HCT116 (cell line): ENCODE data around the gene HPS5. TPM values are rescaled to one million over a fixed set of nuclear protein-coding genes. Genes with fewer than 3 reads are reported as not detected.

Source experiments
- ATAC-seq: fragments of 200-7000 bp; cut with Tn5 transposase; 2 replicates; pipeline ENCODE4 v1.9.1; 2020; ENCODE audit warnings: mild to moderate bottlenecking, moderate library complexity
- BruUV-seq: library from RNA; stranded (reverse); fragments of 400-500 nt; replicated peaks from 2 replicates; lab custom pipeline; 2021; lab: Mats Ljungman, UMichigan
- CTCF ChIA-PET: fragments of 300-600 bp; sonication (Branson Sonifier 250); formaldehyde crosslinking; loops from one replicate; lab custom pipeline; 2021; ENCODE audit warnings: antibody characterized with exemption; lab: Charles Lee
- POLR2A ChIA-PET: fragments of 300-600, 350-600 bp; sonication (Branson Sonifier 250); formaldehyde crosslinking; loops from one replicate; lab custom pipeline; 2021; ENCODE audit warnings: antibody characterized with exemption; lab: Charles Lee
- RAD21 ChIA-PET, 2 experiments: fragments of 300-600 bp; sonication (Branson Sonifier 250); formaldehyde crosslinking; loops; one replicate each; lab custom pipeline; 2023; ENCODE audit warnings: low total read pairs in 2 of 2; ENCODE audit not compliant: uncharacterized antibody in 2 of 2, unreplicated experiment in 2 of 2, low non-redundant PET in 1 of 2; lab: Charles Lee
- DNase-seq: peaks from one replicate; pipeline ENCODE4 v3.0.0-alpha.2; 2010; ENCODE audit warnings: low read depth, low spot score
- H2AFZ ChIP-seq: fragments of 200-600 bp; shearing (Covaris generic), sonication (generic); 2 replicates; pipeline ENCODE4 v1.6.1; 2017; ENCODE audit warnings: low read depth, mixed run types, mixed read lengths, antibody characterized with exemption, low read length; ENCODE audit not compliant: poor library complexity, severe bottlenecking
- H3K27ac ChIP-seq: 2 replicates; pipeline ENCODE4 v1.5.1; 2012; ENCODE audit warnings: low read depth, low read length
- H3K27me3 ChIP-seq: fragments of 200-600 bp; sonication (generic); 2 replicates; pipeline ENCODE4 v1.6.1; 2016; ENCODE audit warnings: mixed run types, low read length, mixed read lengths; ENCODE audit not compliant: insufficient read depth
- H3K36me3 ChIP-seq, 2 experiments: fragments of 200-500 bp in 1 of 2; fragments of 200-600 bp in 1 of 2; sonication (Bioruptor generic) in 1 of 2; sonication (generic) in 1 of 2; 2 replicates each; pipeline versions ENCODE4 v1.5.1 to v1.6.1; 2014 to 2016; ENCODE audit warnings: low read length in 2 of 2, inconsistent platforms in 1 of 2, mixed read lengths in 1 of 2, mixed run types in 1 of 2; ENCODE audit not compliant: insufficient read depth in 2 of 2, control insufficient read depth in 1 of 2
- H3K4me1 ChIP-seq, 2 experiments: fragments of 200-600 bp in 1 of 2; sonication (generic) in 1 of 2; 2 replicates each; pipeline versions ENCODE4 v1.5.1 to v1.6.1; 2012 to 2017; ENCODE audit warnings: low read length in 2 of 2, inconsistent platforms in 1 of 2, mild to moderate bottlenecking in 1 of 2, mixed read lengths in 1 of 2, mixed run types in 1 of 2, moderate library complexity in 1 of 2; ENCODE audit not compliant: insufficient read depth in 2 of 2, control insufficient read depth in 1 of 2
- H3K4me2 ChIP-seq: fragments of 200-600 bp; sonication (generic); 2 replicates; pipeline ENCODE4 v1.6.1; 2017; ENCODE audit warnings: mixed run types, low read length, mixed read lengths
- H3K4me3 ChIP-seq, 2 experiments: fragments of 200-600 bp in 1 of 2; sonication (generic) in 1 of 2; replicated peaks in 1 of 2; 2 replicates each; pipeline ENCODE4 v1.5.1; 2011 to 2016; ENCODE audit warnings: low read length in 2 of 2, control low read depth in 1 of 2, low read depth in 1 of 2, mild to moderate bottlenecking in 1 of 2, mixed read lengths in 1 of 2, mixed run types in 1 of 2
- H3K79me2 ChIP-seq: fragments of 200-600 bp; sonication (generic); 2 replicates; pipeline ENCODE4 v1.6.1; 2017; ENCODE audit warnings: mild to moderate bottlenecking, mixed run types, low read length, moderate library complexity, mixed read lengths; ENCODE audit not compliant: insufficient read depth
- H3K9ac ChIP-seq: fragments of 200-600 bp; sonication (generic); 2 replicates; pipeline ENCODE4 v1.6.1; 2016; ENCODE audit warnings: low read length, mixed read lengths
- H3K9me2 ChIP-seq: fragments of 200-600 bp; sonication (generic), shearing (Covaris generic); 2 replicates; pipeline ENCODE4 v1.6.1; 2017; ENCODE audit warnings: mixed run types, mild to moderate bottlenecking, moderate library complexity; ENCODE audit not compliant: insufficient read depth
- H3K9me3 ChIP-seq, 2 experiments: fragments of 200-500 bp in 1 of 2; fragments of 200-600 bp in 1 of 2; sonication (Bioruptor generic) in 1 of 2; sonication (generic) in 1 of 2; 2 replicates each; pipeline ENCODE4 v1.6.1; 2014 to 2017; ENCODE audit warnings: low read length in 2 of 2, mixed read lengths in 2 of 2, inconsistent platforms in 1 of 2, low read depth in 1 of 2, mild to moderate bottlenecking in 1 of 2, mixed run types in 1 of 2, moderate library complexity in 1 of 2; ENCODE audit not compliant: control insufficient read depth in 1 of 2, insufficient read depth in 1 of 2
- H4K20me1 ChIP-seq: fragments of 200-600 bp; sonication (generic), shearing (Covaris generic); 2 replicates; pipeline ENCODE4 v1.6.1; 2017; ENCODE audit warnings: mixed run types, mild to moderate bottlenecking, moderate library complexity; ENCODE audit not compliant: insufficient read depth
- CBX3 ChIP-seq: IDR thresholded peaks from 2 replicates; pipeline ENCODE4 v1.6.1; 2012; ENCODE audit warnings: low read depth
- EZH2 ChIP-seq: fragments of 200-600 bp; sonication (generic); IDR thresholded peaks from 2 replicates; pipeline ENCODE4 v1.6.1; 2017; ENCODE audit warnings: antibody characterized with exemption, mixed run types
- FOSL1 ChIP-seq: IDR thresholded peaks from 2 replicates; pipeline ENCODE4 v1.6.1; 2012; ENCODE audit warnings: low read depth
- JUND ChIP-seq: IDR thresholded peaks from 2 replicates; pipeline ENCODE4 v1.6.1; 2012
- MAX ChIP-seq: IDR thresholded peaks from 2 replicates; pipeline ENCODE4 v1.6.1; 2012
- RAD21 ChIP-seq: IDR thresholded peaks from 2 replicates; pipeline ENCODE4 v1.6.1; 2012; ENCODE audit warnings: low read depth, mild to moderate bottlenecking
- SIN3A ChIP-seq: IDR thresholded peaks from 2 replicates; pipeline ENCODE4 v1.6.1; 2012; ENCODE audit warnings: low read depth
- SP1 ChIP-seq: IDR thresholded peaks from 2 replicates; pipeline ENCODE4 v1.6.1; 2012; ENCODE audit warnings: low read depth
- ZNF274 ChIP-seq: fragments of 200-500 bp; sonication (Bioruptor generic); IDR thresholded peaks from 2 replicates; pipeline ENCODE4 v1.6.1; 2014; ENCODE audit warnings: mild to moderate bottlenecking, low read depth, low read length, inconsistent platforms
- intact Hi-C: fragments of 100-400 bp; cut with micrococcal nuclease; formaldehyde crosslinking; loops from 2 replicates; pipeline ENCODE4 v1.10.0; 2022
- total RNA-seq: library from RNA; stranded (reverse); gene quantifications from one replicate; pipeline ENCODE4 v1.2.1, GENCODE V29; 2021; ENCODE audit not compliant: unreplicated experiment
- TF ChIP-seq, protein P1 (sequence below): IDR thresholded peaks from 2 replicates; pipeline ENCODE4 v1.6.1; 2011; ENCODE audit warnings: mild to moderate bottlenecking, low read length, moderate library complexity; ENCODE audit not compliant: insufficient replicate concordance; ENCODE audit errors: extremely low read depth
- TF ChIP-seq, protein P2 (sequence below): IDR thresholded peaks from 2 replicates; pipeline ENCODE4 v1.6.1; 2012

HPS5 gene
- total RNA-seq, 1 experiment from 2014 or later, result 19.6 TPM

GRCh38 chr11:18358646-18359045 lies 36.7 kb upstream of the HPS5 start:
- Histone ChIP-seq H3K9me2 (no peaks in the 10 kb centered on the region), H3K79me2 (no peaks in the 10 kb centered on the region), H3K27ac (no peak overlapping the region), H3K9me3 (no peaks in the 10 kb centered on the region), H3K4me3 (no peak overlapping the region), H3K36me3 (peaks cover 25 to 43% of the 10 kb centered on the region in 2 experiments), H3K4me1 (no peaks in the 10 kb centered on the region), H3K9ac (no peak overlapping the region), H4K20me1 (no peaks in the 10 kb centered on the region), H3K27me3 (no peaks in the 10 kb centered on the region), H2AFZ (no peak overlapping the region), H3K4me2 (no peak overlapping the region)
- BruUV-seq, result no TSS peak
- ChIA-PET POLR2A (interaction anchor here (1.4 kb wide), 1 partner anchor 36 kb away, joined by 3 read pairs; the partner anchor contains the start of gene LDHA), CTCF (no interaction called here), RAD21 (no interaction called here)
- no peak for DNase-seq
- ATAC-seq, result no peak
- no peak for TF ChIP-seq EZH2
- no peak for TF ChIP-seq JUND
- TF ChIP-seq, protein P1, sequence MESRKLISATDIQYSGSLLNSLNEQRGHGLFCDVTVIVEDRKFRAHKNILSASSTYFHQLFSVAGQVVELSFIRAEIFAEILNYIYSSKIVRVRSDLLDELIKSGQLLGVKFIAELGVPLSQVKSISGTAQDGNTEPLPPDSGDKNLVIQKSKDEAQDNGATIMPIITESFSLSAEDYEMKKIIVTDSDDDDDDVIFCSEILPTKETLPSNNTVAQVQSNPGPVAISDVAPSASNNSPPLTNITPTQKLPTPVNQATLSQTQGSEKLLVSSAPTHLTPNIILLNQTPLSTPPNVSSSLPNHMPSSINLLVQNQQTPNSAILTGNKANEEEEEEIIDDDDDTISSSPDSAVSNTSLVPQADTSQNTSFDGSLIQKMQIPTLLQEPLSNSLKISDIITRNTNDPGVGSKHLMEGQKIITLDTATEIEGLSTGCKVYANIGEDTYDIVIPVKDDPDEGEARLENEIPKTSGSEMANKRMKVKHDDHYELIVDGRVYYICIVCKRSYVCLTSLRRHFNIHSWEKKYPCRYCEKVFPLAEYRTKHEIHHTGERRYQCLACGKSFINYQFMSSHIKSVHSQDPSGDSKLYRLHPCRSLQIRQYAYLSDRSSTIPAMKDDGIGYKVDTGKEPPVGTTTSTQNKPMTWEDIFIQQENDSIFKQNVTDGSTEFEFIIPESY, result no peak
- TF ChIP-seq SIN3A, result no peak
- intact Hi-C loops, result no loop called here

- no TSS peak for BruUV-seq
- DNase-seq (no peak), ATAC-seq (no peak)
- no peaks in the 10 kb centered on the region for H3K27me3 ChIP-seq
- no peak overlapping the region for H3K4me3 ChIP-seq
- no peak overlapping the region for H3K27ac ChIP-seq
- H3K9me3 ChIP-seq, result no peaks in the 10 kb centered on the region
- no peak overlapping the region for H2AFZ ChIP-seq
- H4K20me1 ChIP-seq, result 0 out of 2 replicates have a peak, but pooled peaks cover 4% of the 10 kb centered on the region
- no peak overlapping the region for H3K9ac ChIP-seq
- intact Hi-C loops, result no loop called here
- H3K4me2 ChIP-seq, result no peak overlapping the region
- ChIA-PET RAD21 (no interaction called here), CTCF (no interaction called here), POLR2A (no interaction called here)
- peaks cover 19% of the 10 kb centered on the region in 2 experiments for H3K36me3 ChIP-seq
- H3K9me2 ChIP-seq, result no peaks in the 10 kb centered on the region
- 0 out of 4 replicates have a peak, but pooled peaks cover 0 to 3% of the 10 kb centered on the region in 2 experiments for H3K4me1 ChIP-seq
- H3K79me2 ChIP-seq, result no peaks in the 10 kb centered on the region
- TF ChIP-seq EZH2, result no peak
- no peak for TF ChIP-seq ZNF274
- TF ChIP-seq SP1, result no peak
- TF ChIP-seq MAX, result no peak
- no peak for TF ChIP-seq CBX3
- TF ChIP-seq, protein P1, result no peak
- TF ChIP-seq, protein P2, sequence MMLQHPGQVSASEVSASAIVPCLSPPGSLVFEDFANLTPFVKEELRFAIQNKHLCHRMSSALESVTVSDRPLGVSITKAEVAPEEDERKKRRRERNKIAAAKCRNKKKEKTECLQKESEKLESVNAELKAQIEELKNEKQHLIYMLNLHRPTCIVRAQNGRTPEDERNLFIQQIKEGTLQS, result no peak
- TF ChIP-seq RAD21, result no peak
- TF ChIP-seq FOSL1, result no peak
Observed at GRCh38 chr11:18352581-18352980, 30.6 kb upstream of the HPS5 start.
